Activated CD4-positive, alpha-beta T cell treated with anti-CD3 and anti-CD28 coated beads, Interleukin-10, Interleukin-2, amounts not matched to agents 100 ng/mL and 50 ng/mL, durations not matched to agents 16 hours and 8 hours (primary cell): ENCODE results near the gene COBLL1.
"Not testable (repeated sequence)": the region's sequence is repeated elsewhere in the genome, so short reads cannot be mapped to it uniquely, and the experiment has no call there.

Experiments used
- DNase-seq: peaks from one replicate; pipeline ENCODE4 v3.0.0-alpha.2; 2020

The COBLL1 gene

DNA sequence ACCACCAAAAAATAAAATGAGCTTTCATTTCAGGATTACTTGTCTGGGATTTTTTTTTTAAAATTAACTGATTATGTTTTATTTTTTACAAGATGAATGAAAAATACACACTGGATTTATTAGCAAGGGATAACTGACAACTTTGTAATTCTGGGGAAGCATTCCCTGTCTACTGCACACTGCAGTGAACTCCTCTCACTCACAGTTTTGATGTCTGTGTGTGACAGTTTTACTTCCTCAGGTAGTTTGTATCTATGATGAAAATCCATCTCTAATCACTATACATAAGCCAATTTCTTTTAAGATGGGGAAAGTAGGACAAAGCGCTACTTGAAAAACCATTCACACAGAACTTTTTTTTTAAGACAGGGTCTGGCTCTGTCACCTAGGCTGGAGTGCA, 94.5 kb downstream of the COBLL1 start:
- no peak for DNase-seq

DNA sequence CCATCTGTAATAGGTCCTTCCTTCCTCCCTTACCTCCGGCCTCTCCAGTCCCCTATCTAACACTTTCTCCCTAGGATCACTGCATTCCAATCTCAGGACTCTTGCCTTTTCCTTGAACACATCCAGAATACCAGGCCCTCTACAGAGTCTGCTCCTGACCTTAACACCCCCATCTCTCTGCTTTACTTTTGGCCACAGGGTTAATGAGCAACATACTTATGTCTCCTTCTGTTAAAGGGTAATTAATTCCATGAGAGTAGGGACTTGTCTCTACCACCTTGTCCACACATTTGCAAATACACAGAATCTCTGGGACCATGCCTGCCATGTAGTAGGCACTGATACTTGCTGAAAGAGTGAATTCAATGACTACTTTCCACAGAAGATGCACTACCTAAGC, 94.9 kb downstream of the COBLL1 start:
- DNase-seq, result no peak

DNA sequence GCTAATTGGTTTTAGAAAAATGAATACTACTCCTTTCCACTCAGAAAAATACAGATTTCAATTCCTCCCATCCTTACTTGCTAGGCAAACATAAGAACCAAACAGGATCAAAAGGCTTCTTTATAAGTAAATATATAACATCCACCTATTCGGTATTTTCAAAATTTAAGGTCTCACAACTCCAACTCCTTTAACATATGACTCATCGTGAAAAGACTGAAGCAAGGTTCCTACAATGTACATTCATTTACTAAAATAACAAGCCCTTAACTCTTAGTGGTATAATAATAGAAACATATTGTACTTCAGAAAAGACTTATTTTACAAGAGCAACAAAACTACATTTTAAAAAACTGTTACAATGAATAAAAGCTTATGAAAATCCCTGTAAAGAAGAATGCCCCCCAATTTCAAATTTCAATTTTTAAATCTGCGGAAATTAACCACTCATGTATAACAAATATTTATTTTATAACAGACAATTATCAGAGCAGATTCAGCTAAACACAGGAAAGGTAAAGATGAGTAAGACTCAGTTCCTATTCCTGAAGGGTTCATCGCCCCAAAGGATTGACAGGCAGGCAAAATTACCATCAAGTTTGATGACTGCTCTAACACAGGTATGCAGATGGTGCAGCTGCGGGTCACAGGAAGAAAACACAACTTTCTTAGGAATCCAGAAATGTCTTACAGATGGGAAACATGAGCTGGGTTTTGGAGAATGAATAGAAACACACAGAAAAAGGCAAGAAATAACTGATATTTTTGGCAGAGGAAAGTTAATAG, 96.4 kb downstream of the COBLL1 start:
- DNase-seq, result no peak

DNA sequence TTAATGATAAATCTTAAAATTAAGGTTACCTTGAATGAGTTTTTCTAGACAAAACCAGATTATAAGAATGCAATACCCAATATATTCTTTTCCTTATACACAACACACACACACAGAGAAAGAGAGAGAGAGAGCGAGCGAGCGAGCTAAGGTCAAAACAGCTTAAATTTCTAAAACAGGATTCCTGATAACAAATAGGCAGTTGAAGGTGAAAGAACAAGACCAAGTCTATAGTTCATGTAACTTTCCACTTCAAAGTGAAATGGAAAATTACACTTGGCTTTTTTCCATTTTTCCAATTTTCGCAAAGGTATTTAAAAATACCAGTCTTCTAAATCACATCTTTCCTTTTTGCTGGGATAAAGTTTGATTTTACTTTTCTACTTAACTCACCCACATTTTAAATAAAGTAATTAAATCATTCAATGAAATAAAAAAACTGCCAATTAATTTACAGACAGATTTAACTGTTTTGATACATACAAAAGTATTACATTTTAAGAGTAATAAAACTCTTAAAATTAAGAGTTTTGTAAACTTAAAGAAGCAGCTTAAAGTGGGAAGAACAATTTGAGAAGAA, 98.8 kb downstream of the COBLL1 start:
- no peak for DNase-seq

DNA sequence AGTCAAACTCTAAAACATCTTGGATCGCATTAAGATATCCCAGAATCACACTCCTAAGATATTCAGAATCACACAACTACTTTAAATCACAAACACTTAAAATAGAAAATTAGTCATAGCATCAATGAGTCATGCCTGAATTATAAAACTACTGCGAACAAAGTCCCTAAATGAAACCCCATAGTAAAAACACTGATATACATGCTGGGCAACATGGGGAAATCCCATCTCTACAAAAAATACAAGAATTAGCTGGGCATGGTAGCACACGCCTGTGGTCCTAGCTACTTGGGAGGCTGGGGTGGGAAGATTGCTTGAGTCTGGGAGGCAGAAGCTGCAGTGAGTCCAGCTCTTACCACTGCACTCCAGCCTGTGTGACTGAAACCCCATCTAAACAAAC, 101.7 kb downstream of the COBLL1 start:
- DNase-seq, result peak; percentile 58

DNA sequence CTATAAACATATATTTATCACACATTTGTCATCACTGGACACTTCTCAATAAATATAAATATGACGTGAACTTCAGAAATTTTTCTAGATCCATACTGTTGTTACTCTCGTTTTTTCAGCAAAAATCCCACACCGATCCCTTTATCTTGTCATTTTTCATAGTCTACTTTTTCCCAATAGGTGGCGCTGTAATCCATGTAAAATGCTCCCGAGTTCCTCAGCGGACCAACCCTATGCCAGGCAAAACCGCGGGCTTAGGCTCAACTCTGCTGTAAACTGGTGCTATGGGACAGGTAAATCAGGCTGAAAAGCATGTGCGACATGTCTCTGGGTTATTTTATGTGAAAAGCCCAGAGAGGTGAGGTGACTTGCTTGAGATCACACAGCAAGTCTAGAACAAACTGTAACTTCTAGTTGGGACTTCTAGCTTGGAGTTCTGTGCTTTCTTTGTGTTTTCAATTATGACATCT, 104.0 kb downstream of the COBLL1 start:
- DNase-seq, result peak; percentile 74

DNA sequence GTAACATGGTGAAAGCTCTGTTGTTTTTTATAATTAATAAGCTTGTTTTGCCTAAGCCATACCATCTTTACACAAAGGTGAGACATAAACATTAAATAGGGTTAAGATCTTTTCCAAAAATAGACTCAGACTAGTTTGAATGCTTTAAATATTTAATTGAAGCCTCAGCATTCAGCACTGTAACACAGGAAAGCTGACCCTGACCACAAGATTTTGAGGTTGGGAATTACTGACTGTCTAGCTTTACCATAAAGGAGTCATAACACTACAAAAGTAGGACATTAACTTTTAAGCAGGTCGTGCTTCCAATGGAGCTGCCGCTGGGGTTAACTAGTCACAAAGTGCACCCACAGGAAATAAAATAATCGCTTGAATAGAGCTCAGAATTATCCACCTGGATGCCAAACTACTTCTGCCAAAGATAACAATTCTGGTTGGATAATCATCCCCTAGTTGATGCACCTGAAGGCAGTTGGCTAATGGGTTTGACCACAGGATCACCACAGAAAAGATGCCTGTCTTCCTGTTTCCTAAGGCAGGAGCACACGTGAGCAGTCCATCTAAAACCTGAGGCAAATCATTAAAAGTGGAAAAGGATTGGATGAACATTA, 106.2 kb downstream of the COBLL1 start:
- no peak for DNase-seq

DNA sequence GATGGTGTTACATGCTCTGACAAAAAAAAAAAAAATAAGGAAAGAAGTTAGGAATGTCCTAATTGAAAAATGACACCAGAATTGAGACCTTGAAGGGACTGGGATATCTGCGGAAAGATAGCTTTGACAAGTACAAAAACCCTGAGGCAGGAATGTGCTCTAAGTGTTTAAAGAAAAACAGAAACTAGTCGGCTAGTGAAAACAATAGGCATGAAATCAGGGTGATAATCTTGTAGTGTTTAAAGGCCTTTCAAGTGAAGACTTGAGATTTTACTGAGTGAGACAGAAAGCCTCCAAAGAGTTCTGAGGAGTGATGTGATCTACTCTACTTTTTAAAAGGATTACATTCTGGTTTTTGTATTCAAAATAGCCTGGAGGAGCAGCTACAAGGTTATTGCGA, 107.4 kb downstream of the COBLL1 start:
- no peak for DNase-seq

DNA sequence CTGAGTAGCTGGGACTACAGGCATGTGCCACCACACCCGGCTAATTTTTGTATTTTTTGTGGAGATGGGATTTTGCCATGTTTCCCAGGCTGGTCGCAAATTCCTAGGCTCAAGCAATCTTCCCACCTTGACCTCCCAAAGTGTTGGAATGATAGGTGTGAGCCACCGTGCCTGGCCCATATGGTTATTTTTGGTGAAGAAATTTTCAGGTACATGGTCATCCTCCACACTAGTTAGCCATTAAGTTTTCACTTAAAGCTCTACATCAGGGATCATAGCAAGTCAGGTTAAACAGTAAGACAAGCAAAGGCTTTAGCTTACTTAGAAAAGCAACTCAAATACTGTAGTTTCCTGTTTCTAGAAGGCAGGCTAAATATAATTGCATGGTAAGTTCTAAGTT, 116.1 kb downstream of the COBLL1 start:
- no peak for DNase-seq

DNA sequence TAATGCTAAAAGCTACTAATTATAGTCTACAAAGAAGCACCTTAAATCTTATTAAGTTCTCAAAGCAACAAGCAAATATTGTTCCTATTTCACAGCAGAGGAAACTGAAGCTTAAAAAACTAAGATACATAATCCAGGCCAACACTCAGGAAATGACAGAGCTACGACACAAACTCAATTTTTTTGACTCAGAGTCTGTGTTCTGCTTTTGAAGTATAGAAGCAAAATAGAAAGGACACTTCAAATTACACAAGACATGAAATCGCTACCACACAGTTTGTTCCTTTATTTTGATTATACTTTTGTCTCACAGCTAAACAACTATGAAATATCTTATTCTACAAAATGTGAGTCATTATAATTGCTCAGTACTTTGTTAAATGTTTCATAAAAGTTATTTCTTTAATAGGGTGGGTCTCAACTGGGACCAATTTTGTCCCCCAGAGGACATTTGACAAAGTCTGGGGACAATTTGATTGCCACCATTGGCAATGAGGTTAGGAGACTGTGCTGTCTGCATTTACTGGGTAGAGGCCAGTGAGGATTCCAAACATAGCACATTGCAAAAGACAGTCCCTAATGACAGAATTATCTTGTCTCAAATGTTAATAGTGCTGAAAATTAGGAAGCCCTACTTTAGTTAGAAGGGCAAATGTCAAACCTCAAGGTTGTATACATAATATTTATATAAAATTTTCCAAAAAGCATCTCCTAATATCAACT, 118.8 kb downstream of the COBLL1 start:
- no peak for DNase-seq

DNA sequence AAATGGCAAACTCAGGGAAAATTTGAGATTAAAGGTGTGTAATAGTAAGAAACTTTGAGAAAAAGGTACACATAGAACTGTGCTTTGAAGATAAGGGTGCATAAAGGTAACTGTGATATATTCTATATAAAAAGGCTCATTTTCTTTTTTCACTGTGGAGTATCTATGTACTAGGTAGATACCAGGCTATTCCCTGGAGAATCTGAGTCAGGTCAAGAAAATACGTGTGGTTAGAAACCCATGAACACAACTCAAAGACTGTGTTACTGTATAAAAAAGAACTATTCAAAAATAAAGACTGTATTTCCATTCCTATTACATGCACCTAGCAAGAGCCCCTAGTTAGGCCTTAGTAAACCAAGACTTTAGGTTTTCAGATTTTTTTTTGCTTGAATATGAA, 120.2 kb downstream of the COBLL1 start:
- DNase-seq, result no peak

DNA sequence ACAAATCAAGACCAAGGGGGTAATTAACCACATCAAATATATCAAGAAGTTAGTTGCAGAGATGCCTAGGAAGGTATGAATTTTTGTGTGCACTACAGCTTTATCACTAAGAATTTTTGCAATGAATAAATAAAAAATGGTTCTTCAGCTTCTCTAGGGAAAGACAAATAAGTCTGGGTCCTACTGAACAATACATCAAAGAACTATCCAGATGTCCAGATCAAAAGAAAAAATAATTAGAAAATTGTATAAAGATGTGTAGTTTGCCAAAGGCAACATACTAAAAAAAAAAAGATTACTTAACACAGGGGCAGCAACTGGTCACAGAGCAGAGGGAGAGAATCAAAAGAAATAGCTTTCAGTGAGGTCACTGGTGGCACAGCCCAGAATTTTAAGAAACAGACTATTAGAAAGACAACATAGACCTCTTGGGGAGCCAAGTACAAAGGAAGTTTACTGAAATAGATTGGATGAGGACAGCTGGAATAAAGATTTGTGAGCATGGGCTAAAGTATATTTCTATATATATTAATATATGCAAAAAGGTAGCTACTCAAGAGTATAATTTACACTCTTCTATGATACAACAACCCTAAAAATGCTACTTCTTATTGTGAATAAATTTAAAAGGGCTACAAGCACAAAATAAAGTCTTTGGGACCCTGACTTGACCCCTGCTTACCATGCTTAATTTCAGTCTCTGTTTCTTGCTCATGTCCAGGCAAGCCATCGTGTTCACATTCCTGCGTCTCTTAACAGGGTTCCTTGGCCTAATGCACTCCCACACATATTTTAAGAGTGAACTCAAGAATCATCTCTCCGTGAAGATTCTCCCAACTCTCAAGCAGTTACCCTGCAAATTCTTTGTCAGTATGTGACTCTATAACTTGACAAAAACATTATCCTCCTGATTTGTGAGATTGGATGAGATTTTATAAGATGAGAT, 121.4 kb downstream of the COBLL1 start:
- no peak for DNase-seq

DNA sequence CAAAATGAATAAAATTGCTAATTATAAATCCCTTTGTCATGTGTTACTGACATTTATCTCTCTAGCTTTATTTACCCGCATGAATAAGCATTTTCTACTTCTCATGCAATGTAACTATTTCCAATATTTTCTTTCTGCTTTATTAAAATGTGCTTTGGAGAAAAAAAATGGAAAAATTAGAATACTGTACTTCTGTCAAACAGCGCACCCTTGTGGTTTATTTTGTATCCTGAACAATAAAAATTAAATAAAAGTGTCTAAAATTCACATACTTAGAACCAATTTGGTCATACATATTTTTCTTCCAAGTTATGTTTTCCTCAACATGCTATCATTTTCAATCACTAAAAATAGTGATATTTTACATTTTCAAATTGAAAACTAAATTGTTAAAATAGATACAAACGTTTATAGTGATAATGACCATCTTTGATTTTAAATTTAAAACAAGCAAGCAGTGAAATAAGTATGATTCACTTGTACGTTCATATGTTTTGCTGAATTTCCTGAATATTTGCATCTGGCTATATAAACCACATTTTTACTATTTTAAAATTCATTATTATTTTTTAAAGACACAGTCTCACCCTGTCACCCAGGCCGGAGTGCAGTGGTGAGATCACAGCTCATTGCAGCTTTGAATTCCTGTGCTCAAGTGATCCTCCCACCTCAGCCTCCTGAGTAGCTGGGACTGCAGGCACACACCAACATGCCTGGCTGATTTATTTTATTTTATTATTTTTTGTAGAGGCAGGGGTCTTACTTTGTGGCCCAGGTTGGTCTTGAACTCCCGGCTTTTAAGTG, 124.4 kb downstream of the COBLL1 start:
- peak; percentile 18 for DNase-seq

DNA sequence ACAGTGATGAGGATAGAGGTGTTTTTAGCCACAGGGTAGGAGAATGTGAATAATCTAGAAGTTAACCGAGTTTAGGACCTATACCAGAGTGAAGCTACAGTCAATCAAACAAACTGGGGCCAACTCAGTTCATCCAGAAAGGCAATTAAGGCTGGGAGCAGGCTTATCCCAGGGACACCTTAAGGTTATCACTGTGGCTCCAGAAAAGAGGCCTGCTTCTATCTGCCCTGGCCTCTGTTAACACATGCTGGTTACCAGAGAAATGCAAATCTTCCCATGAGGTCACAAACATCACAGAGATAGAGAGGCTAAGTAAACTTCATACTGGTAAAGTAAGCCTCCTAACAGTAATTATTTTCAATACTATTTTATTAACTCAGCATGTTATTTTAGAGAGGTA, 127.2 kb downstream of the COBLL1 start:
- no peak for DNase-seq

DNA sequence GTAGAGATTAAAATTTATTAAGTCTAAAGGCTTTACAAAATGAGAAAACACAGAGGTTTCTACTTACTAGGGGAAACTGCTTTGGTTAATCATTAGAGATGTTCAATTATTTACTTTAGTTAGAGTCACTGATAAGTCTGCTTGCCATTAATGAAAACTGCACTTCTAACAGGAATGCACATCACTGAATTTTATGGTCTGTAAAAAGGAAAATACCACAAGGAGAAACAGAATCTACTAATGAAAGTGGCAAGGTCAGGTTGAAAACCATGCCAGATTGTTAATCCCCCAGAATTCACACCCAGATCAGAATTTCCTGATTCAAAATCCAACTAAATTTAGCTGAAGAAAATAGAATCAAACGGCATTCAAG, 129.9 kb downstream of the COBLL1 start:
- DNase-seq, result no peak

DNA sequence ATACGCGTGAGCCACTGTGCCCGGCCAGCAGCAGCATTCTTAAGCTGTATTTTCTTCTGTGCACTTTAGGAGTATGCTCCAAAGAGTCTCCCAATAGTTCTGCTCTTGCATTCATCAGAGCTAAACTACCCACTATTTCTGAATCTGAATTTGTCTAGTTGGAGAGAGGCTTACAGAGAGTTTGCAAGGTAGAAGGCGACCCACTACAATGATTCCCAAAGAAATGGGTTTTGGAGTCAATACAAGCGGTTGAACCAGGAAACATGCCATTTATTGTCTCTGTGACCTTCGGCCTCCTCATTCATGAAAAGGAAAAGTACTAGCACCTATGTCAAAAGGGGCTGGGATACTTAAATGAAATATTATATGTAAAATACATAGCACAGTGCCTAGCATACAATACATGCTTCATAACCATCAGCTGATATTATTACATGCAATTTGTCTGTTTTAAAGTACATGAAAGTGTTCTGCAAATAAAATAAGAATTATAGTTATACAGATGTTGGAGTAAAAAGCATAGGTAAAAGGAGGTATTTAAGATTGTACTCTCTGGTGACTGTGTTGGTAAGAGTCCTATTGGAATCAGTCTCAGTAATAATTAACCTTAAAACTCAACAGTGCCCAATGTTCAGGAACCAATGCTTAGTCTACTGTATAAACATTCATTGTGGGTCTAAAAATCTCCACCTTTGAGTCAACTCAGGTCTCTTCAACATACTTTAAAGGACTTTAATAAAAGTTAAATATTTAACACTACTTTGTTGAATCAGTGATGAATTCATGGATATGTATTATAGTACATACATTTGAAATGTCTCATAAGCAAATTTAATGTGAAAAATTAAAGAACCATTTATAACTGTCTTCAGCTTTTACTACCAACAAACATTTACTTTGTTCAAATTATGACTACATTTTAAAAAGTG, 130.5 kb downstream of the COBLL1 start:
- no peak for DNase-seq

DNA sequence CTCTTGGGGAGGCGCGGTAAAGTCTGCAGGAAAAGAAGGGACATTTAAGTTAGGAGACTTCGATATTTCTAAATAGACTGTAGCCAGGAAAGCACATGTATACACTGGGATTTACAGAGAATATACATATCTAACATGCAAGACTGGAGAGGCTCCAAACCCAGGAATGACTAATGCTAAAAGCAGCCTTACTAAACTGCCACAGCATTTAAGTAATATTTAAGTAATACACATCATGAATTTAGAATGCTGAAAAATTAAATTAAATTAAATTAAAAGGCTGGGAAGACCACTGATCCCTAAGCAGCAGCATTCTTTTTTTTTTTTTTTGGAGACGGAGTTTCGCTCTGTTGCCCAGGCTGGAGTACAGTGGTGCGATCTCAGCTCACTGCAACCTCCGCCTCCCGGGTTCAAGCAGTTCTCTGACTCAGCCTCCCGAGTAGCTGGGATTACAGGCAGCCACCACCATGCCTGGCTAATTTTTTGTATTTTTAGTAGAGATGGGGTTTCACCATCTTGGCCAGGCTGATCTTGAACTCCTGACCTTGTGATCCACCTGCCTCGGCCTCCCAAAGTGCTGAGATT, 131.3 kb downstream of the COBLL1 start:
- not testable (repeated sequence) for DNase-seq

DNA sequence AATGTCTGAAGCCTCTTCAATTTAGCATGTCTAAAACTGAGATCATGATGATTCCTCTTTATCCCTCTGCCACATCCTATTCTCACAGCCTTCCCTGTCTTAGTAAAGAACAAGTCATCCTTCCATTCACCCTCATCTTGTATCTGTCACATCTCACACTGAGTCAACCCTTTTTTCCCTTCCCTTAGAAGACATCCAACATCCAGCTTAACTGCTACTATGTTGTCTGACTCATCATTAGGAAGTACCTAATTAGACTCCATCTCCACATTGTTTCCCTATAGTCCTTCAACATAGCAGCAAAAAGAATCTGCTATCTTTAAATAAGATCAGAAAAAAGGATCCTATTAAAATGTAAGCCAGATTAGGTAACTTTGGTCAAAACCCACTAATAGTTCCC, 135.1 kb downstream of the COBLL1 start:
- DNase-seq, result no peak

DNA sequence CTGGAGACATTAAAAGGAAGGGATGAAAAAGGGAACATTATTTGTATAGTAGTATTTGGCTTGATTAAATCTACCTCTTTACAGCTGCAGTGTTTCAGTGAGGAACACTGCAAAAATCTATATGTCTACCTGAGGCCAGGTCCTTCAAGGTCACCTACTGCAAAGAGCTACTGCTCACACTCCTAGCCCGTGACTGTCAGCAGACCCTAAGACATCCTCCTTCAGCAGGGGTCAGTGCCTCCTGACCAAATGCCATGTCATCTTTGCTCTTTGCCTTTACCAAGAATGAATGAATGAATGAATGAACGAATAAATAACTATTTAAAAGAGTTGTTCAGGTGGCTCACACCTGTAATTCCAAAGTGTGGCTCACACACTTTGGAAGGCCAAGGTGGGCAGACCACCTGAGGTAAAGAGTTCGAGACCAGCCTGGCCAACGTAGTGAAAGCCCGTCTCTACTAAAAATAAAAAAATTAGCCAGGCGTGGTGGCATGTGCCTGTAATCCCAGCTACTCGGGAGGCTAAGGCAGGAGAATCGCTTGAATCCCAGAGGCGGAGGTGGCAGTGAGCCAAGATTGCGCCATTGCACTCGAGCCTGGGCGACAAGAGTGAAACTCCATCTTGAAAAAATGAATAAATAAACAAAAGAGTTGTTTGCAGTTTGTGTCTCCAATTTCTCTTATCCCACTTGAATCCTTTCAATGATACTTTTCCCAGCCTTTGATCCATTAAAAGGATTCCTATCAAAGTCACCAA, 136.0 kb downstream of the COBLL1 start:
- DNase-seq, result no peak
